NCI-H82 (cell line): ENCODE data around the gene RMND5B.

Experiments
- DNase-seq: peaks from one replicate; lab custom pipeline; 2025; lab: John Stamatoyannopoulos, UW

The RMND5B gene

DNA sequence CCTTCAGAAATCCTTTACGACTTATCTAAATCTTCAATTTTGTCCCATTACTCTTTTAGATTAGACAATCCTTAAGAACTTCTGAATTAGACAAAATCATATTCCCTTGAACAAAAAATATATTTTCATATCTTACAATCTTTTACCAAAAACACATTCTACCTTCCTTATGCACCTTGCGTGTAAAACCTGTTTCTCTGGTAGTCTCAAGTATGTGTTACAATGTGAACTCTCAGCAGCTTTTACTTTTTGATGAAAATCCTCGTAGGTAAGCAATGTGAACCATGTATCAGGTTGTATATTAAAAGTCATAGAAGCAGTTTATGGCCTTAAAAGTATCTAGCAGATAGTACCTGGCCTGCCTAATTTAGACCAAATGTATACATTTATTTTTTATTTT, 43.6 kb downstream of the RMND5B start:
- DNase-seq: no peak

GRCh38 chr5:178176791-178177190, 46.0 kb downstream of the RMND5B start:
- no peak for DNase-seq

DNA sequence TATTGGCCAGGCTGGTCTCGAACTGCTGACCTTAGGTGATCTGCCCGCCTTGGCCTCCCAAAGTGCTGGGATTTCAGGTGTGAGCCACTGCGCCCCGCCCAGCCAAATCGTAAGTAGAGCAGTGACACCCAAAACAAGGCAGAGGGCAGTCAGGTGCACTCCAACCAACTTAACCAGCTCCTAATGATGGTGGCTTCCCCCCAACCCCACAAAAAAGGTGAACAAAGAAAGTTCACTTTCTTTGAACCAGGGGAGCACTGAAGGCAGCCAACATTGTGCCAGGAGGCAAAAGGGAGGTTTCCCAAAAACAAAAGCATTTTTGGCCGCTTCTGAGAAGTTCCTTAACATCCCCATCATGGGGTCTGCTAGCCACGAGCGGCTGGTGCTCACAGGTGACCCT, 46.8 kb downstream of the RMND5B start:
- no peak for DNase-seq

DNA sequence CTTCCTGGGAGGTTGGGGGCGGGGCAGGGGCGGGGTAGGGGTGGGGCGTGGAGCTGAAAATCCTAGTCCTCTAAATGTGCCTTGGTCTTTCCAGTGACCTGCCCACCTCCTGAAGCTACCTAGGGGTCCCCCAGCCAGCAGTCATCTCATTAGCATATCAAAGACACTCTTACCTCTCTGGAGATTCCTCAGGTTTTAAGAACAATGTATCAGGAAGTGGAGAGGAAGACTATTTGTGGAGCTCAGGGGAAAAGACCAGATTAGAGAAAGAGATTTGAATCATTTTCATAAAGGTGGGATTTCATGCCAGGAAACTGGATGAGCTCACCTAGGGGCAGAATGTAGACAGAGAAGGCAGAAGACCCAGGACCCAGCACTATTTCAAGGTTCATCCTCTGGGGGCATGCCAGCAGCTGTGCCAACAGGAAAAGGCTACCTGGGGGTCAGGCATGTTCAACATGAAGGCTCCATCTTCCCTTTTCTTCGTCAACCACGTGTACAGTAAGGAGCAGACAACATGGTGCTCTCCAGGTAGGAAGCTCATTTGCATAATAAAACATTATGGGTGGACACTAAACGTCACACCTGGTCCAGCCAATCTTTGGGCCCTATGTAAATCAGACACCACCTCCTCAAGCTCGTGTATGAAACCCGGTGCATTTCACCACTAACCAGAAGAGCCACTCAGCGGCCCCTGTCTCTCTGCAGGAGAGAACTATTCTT, 49.5 kb downstream of the RMND5B start:
- no peak for DNase-seq

DNA sequence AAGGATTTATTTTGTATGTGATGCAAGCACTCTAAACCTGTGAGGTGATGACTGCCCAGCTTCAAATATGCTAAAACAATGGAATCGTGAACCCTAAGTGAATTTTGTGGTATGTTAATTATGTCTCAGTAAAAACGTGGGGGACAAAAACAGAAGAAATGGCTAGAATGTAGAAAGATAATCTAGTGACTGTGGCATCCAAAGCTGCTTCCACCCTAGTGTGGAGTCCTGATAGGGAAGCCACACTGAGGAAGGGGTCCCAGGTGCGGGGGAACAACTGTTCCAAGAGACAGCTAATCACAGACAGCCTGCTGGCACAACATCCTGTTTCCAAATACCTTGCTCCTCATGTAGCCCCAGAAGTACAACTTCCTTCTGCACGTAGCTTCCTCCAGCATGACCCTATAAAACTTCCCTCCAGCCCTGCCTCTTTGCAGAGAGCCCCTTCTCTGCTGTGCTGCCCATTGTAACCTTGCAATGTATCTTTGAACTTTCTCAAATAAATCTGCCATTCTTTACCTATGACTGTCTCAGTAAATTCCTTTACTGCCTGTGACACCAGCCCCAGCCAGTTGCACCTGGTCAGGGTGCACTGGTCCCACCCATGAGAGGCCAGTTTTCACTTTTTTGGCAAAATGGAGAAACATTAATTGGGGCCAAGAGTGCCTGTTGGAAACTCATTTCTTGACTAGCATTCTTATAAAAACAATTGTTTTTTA, 51.5 kb downstream of the RMND5B start:
- no peak for DNase-seq

DNA sequence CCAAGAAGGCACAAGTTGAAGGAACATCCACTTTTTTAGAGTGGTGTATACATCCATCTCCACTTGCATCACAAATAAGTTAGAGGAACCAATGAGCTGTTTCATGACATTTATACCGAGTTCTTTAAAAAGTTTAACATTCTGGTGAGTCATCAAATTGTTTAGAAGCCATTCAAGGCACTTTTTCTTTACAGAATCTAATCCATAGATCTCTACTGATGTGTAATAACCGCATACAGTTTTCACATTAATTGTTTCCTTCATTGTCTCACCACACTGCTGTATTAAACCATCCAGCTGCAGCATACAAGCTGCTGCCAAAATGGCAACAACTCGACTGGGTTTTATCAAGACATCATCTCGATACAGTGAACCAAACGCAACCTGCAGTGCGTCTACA, 55.6 kb downstream of the RMND5B start:
- DNase-seq: no peak

- DNase-seq: no peak
Observed at GRCh38 chr5:178187014-178187413, 56.2 kb downstream of the RMND5B start, which contains the start of gene GMCL2. Gene GMCL2 (minus strand): TSS chr5:178187371. CDS start chr5:178187299, 72 bp downstream.

DNA sequence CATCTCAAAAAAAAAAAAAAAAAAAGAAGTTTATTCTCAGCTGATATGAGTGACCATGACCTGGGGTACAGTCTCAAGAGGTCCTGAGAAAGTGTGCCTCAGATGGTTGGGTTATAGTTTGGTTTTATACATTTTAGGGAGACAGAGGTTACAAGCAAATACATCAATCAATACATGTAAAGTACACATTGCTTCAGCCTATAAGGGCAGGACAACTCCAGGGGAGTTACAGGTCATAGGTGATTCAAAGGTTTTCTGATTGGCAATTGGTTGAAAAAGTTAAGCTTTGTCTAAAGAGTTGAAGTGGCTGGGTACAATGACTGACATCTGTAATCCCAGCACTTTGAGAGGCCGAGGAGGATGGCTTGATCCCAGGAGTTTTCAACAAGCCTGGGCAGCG, 58.6 kb downstream of the RMND5B start:
- no peak for DNase-seq

GRCh38 chr5:178191661-178192060, 60.8 kb downstream of the RMND5B start:
- DNase-seq: no peak

DNA sequence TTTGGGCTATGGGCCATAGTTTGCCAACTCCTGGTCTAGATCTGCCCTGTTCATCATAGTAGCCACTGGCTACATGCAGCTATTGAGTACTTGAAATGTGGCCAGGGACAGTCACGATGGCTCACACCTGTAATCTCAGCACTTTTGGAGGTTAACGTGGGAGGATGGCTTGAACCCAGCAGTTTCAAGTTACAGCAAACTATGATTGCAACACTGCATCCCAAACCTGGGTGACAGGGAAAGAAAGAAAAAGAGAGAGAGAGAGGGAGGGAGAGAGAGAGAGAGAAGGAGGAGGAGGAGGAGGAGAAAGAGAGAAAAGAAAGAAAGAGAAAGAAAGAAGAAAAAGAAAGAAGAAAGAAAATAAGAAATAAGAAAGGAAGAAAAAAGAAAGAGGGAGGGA, 61.4 kb downstream of the RMND5B start:
- no peak for DNase-seq

- DNase-seq: no peak
Observed at GRCh38 chr5:178192787-178193186, 62.0 kb downstream of the RMND5B start.

DNA sequence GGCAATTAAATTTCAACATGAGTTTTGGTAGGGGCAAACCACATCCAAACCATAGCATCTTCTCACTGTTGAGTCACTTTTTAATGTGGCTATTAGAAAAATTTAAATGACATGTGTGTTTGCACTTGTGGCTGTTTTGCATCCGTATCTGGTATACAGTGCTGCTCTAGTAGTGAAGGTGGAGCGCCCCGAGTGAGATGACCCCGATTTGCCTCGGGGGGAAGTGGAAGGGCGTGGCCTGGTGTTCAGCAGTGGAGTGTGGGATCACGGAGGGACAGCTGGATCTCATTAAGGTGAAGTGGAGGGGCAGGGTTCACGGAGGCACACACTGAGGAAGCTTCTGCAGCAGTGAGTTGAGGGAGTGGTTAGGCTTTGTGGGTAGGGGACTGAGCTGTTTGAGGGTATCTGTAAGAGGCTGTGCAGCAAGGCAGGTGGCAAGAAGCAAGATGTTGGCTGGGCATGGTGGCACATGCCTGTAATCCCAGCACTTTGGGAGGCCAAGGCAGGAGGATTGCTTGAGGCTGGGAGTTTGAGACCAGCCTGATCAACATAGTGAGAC, 62.5 kb downstream of the RMND5B start:
- DNase-seq: no peak

- no peak for DNase-seq
Observed at GRCh38 chr5:178194026-178194425, 63.2 kb downstream of the RMND5B start.

GRCh38 chr5:178196281-178196812, 65.5 kb downstream of the RMND5B start:
- no peak for DNase-seq

DNA sequence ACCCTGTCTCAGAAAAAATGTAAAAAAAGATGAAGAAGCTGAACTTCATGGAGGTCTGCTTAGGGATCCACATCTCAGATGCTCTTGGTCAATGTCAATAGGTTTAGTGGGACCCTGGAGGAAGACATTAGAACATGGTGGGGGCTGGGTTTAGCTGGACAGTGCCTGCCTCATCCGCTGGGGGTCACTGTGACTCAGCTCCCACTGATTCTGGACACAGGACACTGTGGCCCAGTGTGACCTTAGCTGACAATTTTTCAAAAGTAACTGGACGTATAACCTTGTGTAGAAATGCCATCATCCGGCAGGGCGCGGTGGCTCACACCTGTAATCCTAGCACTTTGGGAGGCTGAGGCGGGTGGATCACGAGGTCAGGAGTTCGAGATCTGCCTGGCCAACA, 66.2 kb downstream of the RMND5B start:
- no peak for DNase-seq

- DNase-seq: peak; percentile 92
Observed at GRCh38 chr5:178198151-178198550, 67.3 kb downstream of the RMND5B start.

GRCh38 chr5:178198706-178199105, 67.9 kb downstream of the RMND5B start:
- peak; percentile 47 for DNase-seq

- no peak for DNase-seq
Observed at GRCh38 chr5:178199581-178200434, 69.0 kb downstream of the RMND5B start.
